Stomach (tissue), 4 donors: Measurements from ENCODE around the gene IGF2BP3.

Experiments used
- CTCF ChIP-seq, 7 experiments: fragments of 450-650 bp in 4 of 7; fragments of 200-600 bp in 3 of 7; sonication (generic) in 3 of 7; IDR thresholded peaks; one replicate each; pipeline ENCODE4 v1.5.1; 2016 to 2019; ENCODE audit warnings: antibody characterized with exemption in 7 of 7, control low read depth in 2 of 7, mild to moderate bottlenecking in 1 of 7
- POLR2A ChIP-seq, 4 donors: fragments of 450-650 bp; IDR thresholded peaks; one replicate each; pipeline ENCODE4 v1.6.1; 2016; ENCODE audit warnings: antibody characterized with exemption in 4 of 4, control low read depth in 2 of 4, mild to moderate bottlenecking in 1 of 4, moderate library complexity in 1 of 4

- peak in 5 of 7 experiments; percentile 42 to 77 (median 66) for TF ChIP-seq CTCF (IDR thresholded peaks at IDR 0.05)
- no peak for TF ChIP-seq POLR2A (IDR thresholded peaks at IDR 0.05)
Observed at GRCh38 chr7:23273141-23273599, 197.1 kb downstream of the IGF2BP3 start.
